ENCODE measurements around the gene DLG2.

GRCh38 chr11:85664615-85665481 is 37.7 kb upstream of the DLG2 start, which contains the start of gene CREBZF:
- TF ChIP-seq CTCF (IDR thresholded peaks at IDR 0.05 in 4 of 5, conservative IDR thresholded peaks at IDR 0.05 in 1 of 5): peak in 1 of 5 experiments; percentile 15
- TF ChIP-seq POLR2A (IDR thresholded peaks at IDR 0.05): peak; percentile 96 to 98
